Stimulated activated CD4-positive, alpha-beta T cell treated with anti-CD3 and anti-CD28 coated beads, TNF-alpha, amount 100 ng/mL, for 24 hours (primary cell): Measurements from ENCODE around the gene CACNA2D2.
"Not testable (repeated sequence)": the region's sequence is repeated elsewhere in the genome, so short reads cannot be mapped to it uniquely, and the experiment has no call there.

Experiments used
- DNase-seq, 3 experiments: peaks; one replicate each; pipeline ENCODE4 v3.0.0-alpha.2; 2020; ENCODE audit warnings: low read depth in 3 of 3

The CACNA2D2 gene

GRCh38 chr3:50530001-50530970 is 26.9 kb upstream of the CACNA2D2 start:
- no peak for DNase-seq

- peak; percentile 26 to 67 (median 41) for DNase-seq
Measured at GRCh38 chr3:50525987-50526386, 22.6 kb upstream of the CACNA2D2 start.

- no peak for DNase-seq
Measured at GRCh38 chr3:50525191-50525910, 21.9 kb upstream of the CACNA2D2 start.

- no peak for DNase-seq
Measured at GRCh38 chr3:50524746-50525145, 21.3 kb upstream of the CACNA2D2 start.

- no peak for DNase-seq
Measured at GRCh38 chr3:50523279-50523811, 19.9 kb upstream of the CACNA2D2 start.

GRCh38 chr3:50521572-50521971 is 18.1 kb upstream of the CACNA2D2 start:
- no peak for DNase-seq

- no peak for DNase-seq
Measured at GRCh38 chr3:50520849-50521248, 17.4 kb upstream of the CACNA2D2 start.

- DNase-seq, result peak; percentile 53 to 74 (median 57)
Measured at GRCh38 chr3:50519471-50520089, 16.1 kb upstream of the CACNA2D2 start.

GRCh38 chr3:50518436-50518835 is 15.0 kb upstream of the CACNA2D2 start:
- no peak for DNase-seq

GRCh38 chr3:50517721-50518206 is 14.3 kb upstream of the CACNA2D2 start:
- DNase-seq, result no peak

- no peak for DNase-seq
Measured at GRCh38 chr3:50516440-50516871, 13.0 kb upstream of the CACNA2D2 start.

GRCh38 chr3:50515565-50516439 is 12.4 kb upstream of the CACNA2D2 start:
- no peak for DNase-seq

GRCh38 chr3:50512908-50513307 is 9.5 kb upstream of the CACNA2D2 start:
- DNase-seq, result not testable (repeated sequence)

- no peak for DNase-seq
Measured at GRCh38 chr3:50512131-50512530, 8.7 kb upstream of the CACNA2D2 start.

- no peak for DNase-seq
Measured at GRCh38 chr3:50510325-50510724, 6.9 kb upstream of the CACNA2D2 start.

- no peak for DNase-seq
Measured at GRCh38 chr3:50509715-50510114, 6.3 kb upstream of the CACNA2D2 start.

GRCh38 chr3:50508821-50509220 is 5.4 kb upstream of the CACNA2D2 start:
- DNase-seq, result no peak

GRCh38 chr3:50506169-50506568 is 2.7 kb upstream of the CACNA2D2 start:
- no peak for DNase-seq

GRCh38 chr3:50504681-50505080 is 1.2 kb upstream of the CACNA2D2 start:
- no peak for DNase-seq

GRCh38 chr3:50502584-50503423 is 630 bp downstream of the CACNA2D2 start:
- no peak for DNase-seq
